Stimulated activated CD4-positive, alpha-beta T cell treated with anti-CD3 and anti-CD28 coated beads, Interleukin-4, amount 100 ng/mL, for 1 hour (primary cell): ENCODE measurements around the gene STAT4.

Experiments
- DNase-seq: peaks from one replicate; pipeline ENCODE4 v3.0.0-alpha.2; 2020

STAT4 gene

GRCh38 chr2:191081411-191082155, 69.2 kb downstream of the STAT4 start:
- no peak for DNase-seq

DNA sequence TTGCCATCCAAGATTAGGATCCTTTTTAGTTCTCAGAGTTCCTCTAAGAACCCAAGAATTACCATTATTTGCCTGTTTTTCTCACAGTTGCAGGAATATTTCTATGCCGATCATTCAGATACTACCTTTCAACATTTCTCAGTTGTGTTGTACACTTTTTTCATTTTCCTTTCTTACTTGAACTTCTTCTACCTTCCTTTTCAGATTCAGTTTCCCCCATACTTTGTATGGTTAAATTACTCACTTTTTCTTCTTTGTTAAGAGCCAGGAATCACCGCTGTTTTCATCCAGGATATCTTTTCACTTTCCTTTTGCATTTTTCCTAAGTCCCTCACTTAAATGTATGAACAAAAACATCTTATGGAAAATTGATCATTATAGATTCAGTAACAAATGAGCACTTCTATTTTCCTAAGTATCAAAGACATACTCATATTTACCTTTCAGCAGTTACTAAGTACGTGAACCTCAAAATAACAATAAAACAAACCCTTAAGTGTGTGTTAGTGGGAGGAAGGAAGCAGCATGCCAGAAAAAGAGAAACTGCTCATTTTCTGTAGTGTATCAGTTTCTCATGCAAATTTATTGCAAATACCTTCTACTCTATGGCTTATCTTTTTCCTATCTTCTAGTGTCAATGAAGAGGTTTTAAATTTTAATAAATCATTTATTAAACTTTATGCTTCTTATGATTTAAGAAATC, 72.5 kb downstream of the STAT4 start:
- DNase-seq, result no peak

- no peak for DNase-seq
These were observed 80.5 kb downstream of the STAT4 start for GRCh38 chr2:191070276-191070675.

GRCh38 chr2:191069606-191070005, 81.2 kb downstream of the STAT4 start:
- no peak for DNase-seq

- DNase-seq, result no peak
These were observed 83.9 kb downstream of the STAT4 start for GRCh38 chr2:191066919-191067233.

DNA sequence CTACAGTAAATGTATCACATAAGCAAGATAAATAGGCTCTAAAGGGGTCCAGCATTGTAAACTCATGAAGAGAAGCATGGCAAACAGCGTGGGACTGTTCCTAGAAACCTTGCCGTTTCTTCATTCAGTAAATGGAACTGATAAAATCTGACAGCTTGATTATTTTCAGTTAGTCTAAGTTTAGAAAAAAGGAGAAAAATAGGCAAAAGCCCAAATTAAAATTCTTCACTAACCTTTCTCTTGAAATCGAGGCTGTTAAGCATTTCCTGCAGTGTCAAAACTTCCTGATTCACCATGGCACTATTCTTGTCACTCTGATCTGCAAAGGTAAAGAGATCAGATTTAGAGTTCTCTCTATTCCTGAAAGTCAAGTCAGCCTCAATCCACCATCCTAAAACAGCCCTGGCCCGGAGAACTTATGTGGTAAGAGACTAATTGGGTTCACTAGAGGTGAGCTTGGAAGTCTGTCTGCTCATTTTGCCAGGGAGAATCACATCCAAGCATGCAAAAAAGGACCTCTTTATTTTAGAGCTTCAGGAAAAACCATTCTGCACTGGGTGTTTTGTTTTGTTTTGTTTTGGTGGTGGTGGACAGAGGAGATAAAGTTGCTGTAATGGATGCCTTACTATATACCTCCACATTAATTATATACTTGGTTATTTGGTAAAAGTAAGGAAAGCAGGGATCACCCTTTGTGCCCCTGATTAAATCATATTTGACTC, 84.4 kb downstream of the STAT4 start:
- DNase-seq, result no peak

GRCh38 chr2:191065785-191066184, 85.0 kb downstream of the STAT4 start:
- no peak for DNase-seq

- DNase-seq, result no peak
These were observed 86.2 kb downstream of the STAT4 start for GRCh38 chr2:191064590-191064989.

DNA sequence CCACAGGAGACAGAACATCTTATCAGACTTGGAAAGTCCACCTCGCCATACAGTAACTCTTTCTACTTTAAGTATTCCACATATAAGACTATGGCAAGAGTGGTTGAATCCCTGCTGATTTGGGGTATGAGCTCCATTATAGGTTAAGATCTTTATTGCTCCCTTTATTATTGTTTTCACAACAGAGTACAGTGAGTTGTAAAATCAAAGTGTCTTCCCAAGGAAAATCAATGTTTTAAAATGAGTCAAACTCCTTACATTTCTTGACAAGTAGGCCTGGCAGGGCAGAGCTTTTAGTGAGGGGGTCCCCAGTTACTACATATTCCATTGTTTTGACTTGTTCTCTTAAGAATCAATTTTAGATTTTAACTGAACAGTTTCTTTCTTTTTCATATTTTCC, 87.2 kb downstream of the STAT4 start:
- DNase-seq, result no peak

- DNase-seq, result no peak
These were observed 89.3 kb downstream of the STAT4 start for GRCh38 chr2:191061381-191061980.

DNA sequence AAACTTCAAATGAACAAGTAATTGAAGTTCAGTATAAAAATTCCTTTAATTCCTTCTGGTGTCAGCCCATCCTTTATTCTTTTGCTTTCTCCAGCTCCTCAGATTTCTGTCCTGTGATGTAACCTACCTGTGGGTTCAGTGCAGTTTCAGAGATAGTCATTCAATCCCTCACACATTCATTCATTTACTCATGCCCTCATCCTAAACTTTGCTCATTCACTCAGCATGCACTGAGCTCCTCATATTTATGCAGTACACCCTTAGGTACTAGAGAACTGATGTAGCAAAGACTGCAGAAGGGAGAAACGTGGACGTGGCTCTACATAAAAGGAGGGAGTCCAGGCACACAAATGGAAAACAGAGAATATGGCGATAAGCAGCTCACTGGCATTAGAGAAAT, 91.5 kb downstream of the STAT4 start:
- DNase-seq, result no peak

GRCh38 chr2:191056228-191056627, 94.6 kb downstream of the STAT4 start:
- DNase-seq, result no peak

DNA sequence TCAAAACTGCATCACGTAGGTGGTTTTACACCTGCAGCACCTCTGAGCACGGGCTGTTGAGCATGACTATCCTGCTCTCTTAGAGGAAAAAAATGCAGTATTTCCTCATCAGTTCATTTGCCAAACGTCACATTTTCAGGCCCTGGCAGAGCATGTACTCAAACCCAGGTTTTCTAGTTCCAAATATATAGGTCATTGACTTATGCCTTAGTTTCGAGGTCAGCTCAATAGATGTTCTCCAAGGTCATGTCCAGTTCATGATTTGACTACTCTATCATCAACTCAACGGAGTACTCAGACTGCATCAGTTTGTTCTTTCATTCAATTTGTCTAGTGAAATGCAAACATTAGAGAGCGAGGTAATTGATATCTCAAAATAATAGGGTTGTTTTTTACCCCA, 97.5 kb downstream of the STAT4 start:
- no peak for DNase-seq

DNA sequence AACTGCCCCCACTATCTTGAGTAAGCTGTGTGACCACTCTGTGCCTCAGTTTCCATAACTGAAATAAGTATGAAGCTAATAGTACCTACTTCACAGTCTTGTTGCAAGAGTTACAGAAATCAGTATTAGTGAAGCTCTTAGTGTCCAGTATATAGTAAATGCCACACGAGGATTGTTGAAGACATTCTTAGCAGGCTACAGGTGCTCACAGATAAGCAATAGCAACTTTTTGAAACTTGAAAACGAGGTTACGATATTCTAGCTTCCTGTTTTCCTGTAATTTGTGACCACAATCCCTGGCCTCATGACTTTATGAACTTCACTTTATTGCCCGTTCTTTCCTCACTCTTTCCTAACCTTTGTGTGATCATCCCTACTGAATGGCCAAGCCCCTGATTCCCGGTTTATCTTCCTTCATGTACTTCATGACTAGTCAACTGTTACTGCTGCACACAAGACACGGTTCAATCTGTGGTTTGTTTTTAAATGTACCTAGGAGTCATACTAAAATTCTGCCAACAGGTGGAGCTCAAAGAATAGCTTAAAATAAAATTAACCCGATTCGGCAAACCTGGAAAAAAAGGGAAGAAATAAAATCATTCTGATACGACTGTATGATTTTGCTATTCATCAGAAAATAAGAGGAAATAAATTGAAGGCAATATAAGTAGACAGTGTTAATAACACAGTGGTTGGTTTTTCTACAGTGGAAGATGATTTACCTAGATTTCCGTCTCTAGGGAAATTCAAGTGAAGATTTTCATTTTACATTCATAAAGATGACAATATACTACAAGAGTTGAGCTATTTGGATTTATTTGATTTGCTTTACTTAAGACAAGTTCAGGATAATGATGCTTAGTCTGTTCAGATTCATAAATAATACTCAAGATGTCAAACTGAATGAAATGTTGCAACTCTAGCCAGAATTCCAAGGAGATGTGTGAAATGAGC, 98.7 kb downstream of the STAT4 start:
- no peak for DNase-seq

DNA sequence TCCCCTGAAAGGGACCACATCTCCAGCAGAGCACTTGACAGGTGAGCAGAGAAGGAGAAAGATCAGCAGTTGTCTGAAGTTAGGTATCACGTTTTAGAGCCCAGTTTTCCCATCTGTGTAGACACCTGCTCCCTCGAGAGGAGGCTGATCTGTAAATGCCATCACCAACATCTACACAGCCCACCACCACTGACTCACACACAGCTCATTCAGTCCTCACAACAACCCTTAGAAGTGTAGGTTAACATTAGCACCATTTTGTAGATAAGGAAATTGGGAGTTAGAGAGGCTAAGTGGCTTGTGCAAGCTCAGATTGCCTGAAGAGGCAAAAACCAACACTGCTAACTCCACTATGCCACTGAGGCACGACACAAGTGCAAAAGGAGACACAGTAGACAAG, 99.6 kb downstream of the STAT4 start:
- DNase-seq, result no peak

- DNase-seq, result no peak
These were observed 100.2 kb downstream of the STAT4 start for GRCh38 chr2:191050640-191050987.

GRCh38 chr2:191049728-191050639, 100.8 kb downstream of the STAT4 start:
- DNase-seq, result no peak

GRCh38 chr2:191048073-191048472, 102.7 kb downstream of the STAT4 start:
- no peak for DNase-seq

GRCh38 chr2:191045141-191045540, 105.7 kb downstream of the STAT4 start:
- no peak for DNase-seq

GRCh38 chr2:191043438-191043837, 107.4 kb downstream of the STAT4 start:
- DNase-seq, result no peak

GRCh38 chr2:191041418-191042161, 109.2 kb downstream of the STAT4 start:
- DNase-seq, result no peak
